HCT116 (cell line): ENCODE data around the gene PARP6. TPM values are rescaled to one million over a fixed set of nuclear protein-coding genes. Genes with fewer than 3 reads are reported as not detected.

Experiments
- ATAC-seq: fragments of 200-7000 bp; cut with Tn5 transposase; 2 replicates; pipeline ENCODE4 v1.9.1; 2020; ENCODE audit warnings: mild to moderate bottlenecking, moderate library complexity
- BruUV-seq: library from RNA; stranded (reverse); fragments of 400-500 nt; replicated peaks from 2 replicates; lab custom pipeline; 2021; lab: Mats Ljungman, UMichigan
- CTCF ChIA-PET: fragments of 300-600 bp; sonication (Branson Sonifier 250); formaldehyde crosslinking; loops from one replicate; lab custom pipeline; 2021; ENCODE audit warnings: antibody characterized with exemption; lab: Charles Lee
- POLR2A ChIA-PET: fragments of 300-600, 350-600 bp; sonication (Branson Sonifier 250); formaldehyde crosslinking; loops from one replicate; lab custom pipeline; 2021; ENCODE audit warnings: antibody characterized with exemption; lab: Charles Lee
- RAD21 ChIA-PET, 2 experiments: fragments of 300-600 bp; sonication (Branson Sonifier 250); formaldehyde crosslinking; loops; one replicate each; lab custom pipeline; 2023; ENCODE audit warnings: low total read pairs in 2 of 2; ENCODE audit not compliant: uncharacterized antibody in 2 of 2, unreplicated experiment in 2 of 2, low non-redundant PET in 1 of 2; lab: Charles Lee
- DNase-seq: peaks from one replicate; pipeline ENCODE4 v3.0.0-alpha.2; 2010; ENCODE audit warnings: low read depth, low spot score
- H2AFZ ChIP-seq: fragments of 200-600 bp; shearing (Covaris generic), sonication (generic); 2 replicates; pipeline ENCODE4 v1.6.1; 2017; ENCODE audit warnings: low read depth, mixed run types, mixed read lengths, antibody characterized with exemption, low read length; ENCODE audit not compliant: poor library complexity, severe bottlenecking
- H3K27ac ChIP-seq: 2 replicates; pipeline ENCODE4 v1.5.1; 2012; ENCODE audit warnings: low read depth, low read length
- H3K27me3 ChIP-seq: fragments of 200-600 bp; sonication (generic); 2 replicates; pipeline ENCODE4 v1.6.1; 2016; ENCODE audit warnings: mixed run types, low read length, mixed read lengths; ENCODE audit not compliant: insufficient read depth
- H3K36me3 ChIP-seq, 2 experiments: fragments of 200-500 bp in 1 of 2; fragments of 200-600 bp in 1 of 2; sonication (Bioruptor generic) in 1 of 2; sonication (generic) in 1 of 2; 2 replicates each; pipeline versions ENCODE4 v1.5.1 to v1.6.1; 2014 to 2016; ENCODE audit warnings: low read length in 2 of 2, inconsistent platforms in 1 of 2, mixed read lengths in 1 of 2, mixed run types in 1 of 2; ENCODE audit not compliant: insufficient read depth in 2 of 2, control insufficient read depth in 1 of 2
- H3K4me1 ChIP-seq, 2 experiments: fragments of 200-600 bp in 1 of 2; sonication (generic) in 1 of 2; 2 replicates each; pipeline versions ENCODE4 v1.5.1 to v1.6.1; 2012 to 2017; ENCODE audit warnings: low read length in 2 of 2, inconsistent platforms in 1 of 2, mild to moderate bottlenecking in 1 of 2, mixed read lengths in 1 of 2, mixed run types in 1 of 2, moderate library complexity in 1 of 2; ENCODE audit not compliant: insufficient read depth in 2 of 2, control insufficient read depth in 1 of 2
- H3K4me2 ChIP-seq: fragments of 200-600 bp; sonication (generic); 2 replicates; pipeline ENCODE4 v1.6.1; 2017; ENCODE audit warnings: mixed run types, low read length, mixed read lengths
- H3K4me3 ChIP-seq, 2 experiments: fragments of 200-600 bp in 1 of 2; sonication (generic) in 1 of 2; replicated peaks in 1 of 2; 2 replicates each; pipeline ENCODE4 v1.5.1; 2011 to 2016; ENCODE audit warnings: low read length in 2 of 2, control low read depth in 1 of 2, low read depth in 1 of 2, mild to moderate bottlenecking in 1 of 2, mixed read lengths in 1 of 2, mixed run types in 1 of 2
- H3K79me2 ChIP-seq: fragments of 200-600 bp; sonication (generic); 2 replicates; pipeline ENCODE4 v1.6.1; 2017; ENCODE audit warnings: mild to moderate bottlenecking, mixed run types, low read length, moderate library complexity, mixed read lengths; ENCODE audit not compliant: insufficient read depth
- H3K9ac ChIP-seq: fragments of 200-600 bp; sonication (generic); 2 replicates; pipeline ENCODE4 v1.6.1; 2016; ENCODE audit warnings: low read length, mixed read lengths
- H3K9me2 ChIP-seq: fragments of 200-600 bp; sonication (generic), shearing (Covaris generic); 2 replicates; pipeline ENCODE4 v1.6.1; 2017; ENCODE audit warnings: mixed run types, mild to moderate bottlenecking, moderate library complexity; ENCODE audit not compliant: insufficient read depth
- H3K9me3 ChIP-seq, 2 experiments: fragments of 200-500 bp in 1 of 2; fragments of 200-600 bp in 1 of 2; sonication (Bioruptor generic) in 1 of 2; sonication (generic) in 1 of 2; 2 replicates each; pipeline ENCODE4 v1.6.1; 2014 to 2017; ENCODE audit warnings: low read length in 2 of 2, mixed read lengths in 2 of 2, inconsistent platforms in 1 of 2, low read depth in 1 of 2, mild to moderate bottlenecking in 1 of 2, mixed run types in 1 of 2, moderate library complexity in 1 of 2; ENCODE audit not compliant: control insufficient read depth in 1 of 2, insufficient read depth in 1 of 2
- H4K20me1 ChIP-seq: fragments of 200-600 bp; sonication (generic), shearing (Covaris generic); 2 replicates; pipeline ENCODE4 v1.6.1; 2017; ENCODE audit warnings: mixed run types, mild to moderate bottlenecking, moderate library complexity; ENCODE audit not compliant: insufficient read depth
- CBX3 ChIP-seq: IDR thresholded peaks from 2 replicates; pipeline ENCODE4 v1.6.1; 2012; ENCODE audit warnings: low read depth
- EGR1 ChIP-seq: IDR thresholded peaks from 2 replicates; pipeline ENCODE4 v1.6.1; 2012; ENCODE audit warnings: low read depth
- ELF1 ChIP-seq: IDR thresholded peaks from 2 replicates; pipeline ENCODE4 v1.6.1; 2012; ENCODE audit warnings: low read depth, borderline replicate concordance
- FOSL1 ChIP-seq: IDR thresholded peaks from 2 replicates; pipeline ENCODE4 v1.6.1; 2012; ENCODE audit warnings: low read depth
- JUND ChIP-seq: IDR thresholded peaks from 2 replicates; pipeline ENCODE4 v1.6.1; 2012
- POLR2AphosphoS5 ChIP-seq: IDR thresholded peaks from 2 replicates; pipeline ENCODE4 v1.6.1; 2011; ENCODE audit warnings: mild to moderate bottlenecking, low read depth, low read length, moderate library complexity
- SRF ChIP-seq: IDR thresholded peaks from 2 replicates; pipeline ENCODE4 v1.6.1; 2012; ENCODE audit warnings: low read depth
- TCF7L2 ChIP-seq: IDR thresholded peaks from 2 replicates; pipeline ENCODE4 v1.7.0; 2011; ENCODE audit warnings: borderline replicate concordance, inconsistent platforms; ENCODE audit not compliant: insufficient read depth, insufficient read length; ENCODE audit errors: extremely low read depth
- YY1 ChIP-seq: IDR thresholded peaks from 2 replicates; pipeline ENCODE4 v1.6.1; 2011; ENCODE audit warnings: low read length, low read depth, moderate library complexity, mild to moderate bottlenecking; ENCODE audit not compliant: insufficient replicate concordance; ENCODE audit errors: extremely low read depth
- ZNF274 ChIP-seq: fragments of 200-500 bp; sonication (Bioruptor generic); IDR thresholded peaks from 2 replicates; pipeline ENCODE4 v1.6.1; 2014; ENCODE audit warnings: mild to moderate bottlenecking, low read depth, low read length, inconsistent platforms
- intact Hi-C: fragments of 100-400 bp; cut with micrococcal nuclease; formaldehyde crosslinking; loops from 2 replicates; pipeline ENCODE4 v1.10.0; 2022
- total RNA-seq: library from RNA; stranded (reverse); gene quantifications from one replicate; pipeline ENCODE4 v1.2.1, GENCODE V29; 2021; ENCODE audit not compliant: unreplicated experiment
- TF ChIP-seq, protein P1 (sequence below): IDR thresholded peaks from 2 replicates; pipeline ENCODE4 v1.6.1; 2011; ENCODE audit warnings: mild to moderate bottlenecking, low read length, moderate library complexity; ENCODE audit not compliant: insufficient replicate concordance; ENCODE audit errors: extremely low read depth
- TF ChIP-seq, protein P2 (sequence below): IDR thresholded peaks from 2 replicates; pipeline ENCODE4 v1.6.1; 2012

Gene PARP6
- total RNA-seq, 1 experiment from 2014 or later: 67.9 TPM

DNA sequence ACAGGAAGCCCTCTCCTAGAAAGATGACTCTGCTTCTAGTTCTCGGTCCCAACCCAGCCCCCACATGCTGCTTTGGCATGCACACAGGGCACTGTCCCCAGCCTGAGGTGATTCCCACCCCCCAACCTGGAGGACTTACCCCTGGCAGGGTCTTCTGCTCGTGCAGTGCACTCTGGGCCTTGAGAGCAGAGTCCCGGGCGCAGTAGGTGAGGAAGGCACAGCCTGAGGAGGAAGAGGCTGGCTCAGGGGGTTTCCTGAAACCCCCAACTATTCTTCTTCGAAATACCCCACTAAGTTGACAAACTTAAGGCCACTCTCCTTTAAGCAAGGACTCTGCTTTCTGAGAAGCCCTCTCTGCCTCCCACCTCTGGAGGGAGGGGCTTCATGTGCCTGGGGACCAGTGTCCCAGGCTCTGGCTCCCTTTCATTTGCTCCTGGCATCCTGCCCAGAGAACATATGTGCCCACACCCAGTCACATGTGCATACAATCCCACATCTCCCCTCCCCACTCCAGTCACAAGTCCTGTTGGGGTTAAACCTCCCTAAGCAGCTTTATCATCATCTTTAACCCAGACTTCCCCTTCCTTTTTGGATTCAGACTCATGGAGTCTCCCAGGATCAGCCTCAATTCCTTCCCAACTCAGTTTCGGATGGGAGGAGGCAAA is 43.5 kb upstream of the PARP6 start:
- ATAC-seq (no peak), DNase-seq (no peak)
- no peaks in the 10 kb centered on the region for H4K20me1 ChIP-seq
- no peak overlapping the region for H3K4me2 ChIP-seq
- no peaks in the 10 kb centered on the region for H3K79me2 ChIP-seq
- H3K9me2 ChIP-seq: no peaks in the 10 kb centered on the region
- BruUV-seq: no TSS peak
- H3K9ac ChIP-seq: no peak overlapping the region
- no peak overlapping the region for H3K27ac ChIP-seq
- H3K9me3 ChIP-seq: no peaks in the 10 kb centered on the region
- H3K4me1 ChIP-seq: no peaks in the 10 kb centered on the region
- no peaks in the 10 kb centered on the region for H3K27me3 ChIP-seq
- POLR2A ChIA-PET: no interaction called here
- CTCF ChIA-PET: no interaction called here
- intact Hi-C loops: loop anchor here (10.0 kb wide), 1 partner anchor 269 kb away; no protein-coding TSS in a partner anchor
- no peak overlapping the region for H3K4me3 ChIP-seq
- H3K36me3 ChIP-seq: no peaks in the 10 kb centered on the region
- TF ChIP-seq EGR1: no peak
- no peak for TF ChIP-seq SRF
- TF ChIP-seq POLR2AphosphoS5: no peak
- TF ChIP-seq ZNF274: no peak
- TF ChIP-seq, protein P1, sequence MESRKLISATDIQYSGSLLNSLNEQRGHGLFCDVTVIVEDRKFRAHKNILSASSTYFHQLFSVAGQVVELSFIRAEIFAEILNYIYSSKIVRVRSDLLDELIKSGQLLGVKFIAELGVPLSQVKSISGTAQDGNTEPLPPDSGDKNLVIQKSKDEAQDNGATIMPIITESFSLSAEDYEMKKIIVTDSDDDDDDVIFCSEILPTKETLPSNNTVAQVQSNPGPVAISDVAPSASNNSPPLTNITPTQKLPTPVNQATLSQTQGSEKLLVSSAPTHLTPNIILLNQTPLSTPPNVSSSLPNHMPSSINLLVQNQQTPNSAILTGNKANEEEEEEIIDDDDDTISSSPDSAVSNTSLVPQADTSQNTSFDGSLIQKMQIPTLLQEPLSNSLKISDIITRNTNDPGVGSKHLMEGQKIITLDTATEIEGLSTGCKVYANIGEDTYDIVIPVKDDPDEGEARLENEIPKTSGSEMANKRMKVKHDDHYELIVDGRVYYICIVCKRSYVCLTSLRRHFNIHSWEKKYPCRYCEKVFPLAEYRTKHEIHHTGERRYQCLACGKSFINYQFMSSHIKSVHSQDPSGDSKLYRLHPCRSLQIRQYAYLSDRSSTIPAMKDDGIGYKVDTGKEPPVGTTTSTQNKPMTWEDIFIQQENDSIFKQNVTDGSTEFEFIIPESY: no peak
- TF ChIP-seq FOSL1: no peak
- TF ChIP-seq YY1: no peak
- no peak for TF ChIP-seq CBX3
- no peak for TF ChIP-seq ELF1
- TF ChIP-seq, protein P2, sequence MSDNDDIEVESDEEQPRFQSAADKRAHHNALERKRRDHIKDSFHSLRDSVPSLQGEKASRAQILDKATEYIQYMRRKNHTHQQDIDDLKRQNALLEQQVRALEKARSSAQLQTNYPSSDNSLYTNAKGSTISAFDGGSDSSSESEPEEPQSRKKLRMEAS: no peak
- no peak for TF ChIP-seq JUND
- no peak for TF ChIP-seq TCF7L2
- no peak overlapping the region for H2AFZ ChIP-seq
- RAD21 ChIA-PET: no interaction called here
